GM23338 (cell line): Measurements from ENCODE around the gene SF3B1. TPM values are rescaled to one million over a fixed set of nuclear protein-coding genes. Genes with fewer than 3 reads are reported as not detected.

Experiments
- ATAC-seq: fragments of 200-7000 bp; cut with Tn5 transposase; 3 replicates; pipeline ENCODE4 v1.9.1; 2020
- DNase-seq: peaks from one replicate; pipeline ENCODE4 v3.0.0-alpha.2; 2015; ENCODE audit warnings: low spot score
- H2AFZ ChIP-seq: fragments of 200-600 bp; sonication (generic); 2 replicates; pipeline ENCODE4 v1.8.0; 2016; ENCODE audit warnings: antibody characterized with exemption, mild to moderate bottlenecking, moderate library complexity
- H3F3A ChIP-seq: fragments of 200-600 bp; sonication (generic); replicated peaks from 2 replicates; pipeline ENCODE4 v1.8.0; 2017; ENCODE audit warnings: antibody characterized with exemption, mixed run types, low read depth
- H3K27ac ChIP-seq: fragments of 200-600 bp; sonication (generic); 2 replicates; pipeline ENCODE4 v1.6.1; 2016; ENCODE audit warnings: low read depth
- H3K27me3 ChIP-seq: fragments of 200-600 bp; sonication (generic); 2 replicates; pipeline ENCODE4 v1.8.0; 2016; ENCODE audit warnings: mild to moderate bottlenecking, mixed run types, moderate library complexity; ENCODE audit not compliant: insufficient read depth
- H3K36me3 ChIP-seq: fragments of 200-600 bp; sonication (generic); 2 replicates; pipeline ENCODE4 v1.8.0; 2016; ENCODE audit warnings: mild to moderate bottlenecking; ENCODE audit not compliant: insufficient read depth
- H3K4me1 ChIP-seq: fragments of 200-600 bp; sonication (generic); 2 replicates; pipeline ENCODE4 v1.8.0; 2016; ENCODE audit warnings: mild to moderate bottlenecking, moderate library complexity; ENCODE audit not compliant: insufficient read depth
- H3K4me2 ChIP-seq: fragments of 200-600 bp; sonication (generic); 2 replicates; pipeline ENCODE4 v1.7.1; 2017; ENCODE audit warnings: mixed run types
- H3K4me3 ChIP-seq: fragments of 200-600 bp; sonication (generic); 2 replicates; pipeline ENCODE4 v1.6.1; 2016; ENCODE audit warnings: mixed run types
- H3K79me2 ChIP-seq: fragments of 200-600 bp; sonication (generic); replicated peaks from 2 replicates; pipeline ENCODE4 v1.8.0; 2017; ENCODE audit warnings: mild to moderate bottlenecking; ENCODE audit not compliant: insufficient read depth
- H3K9me2 ChIP-seq: fragments of 200-600 bp; sonication (generic); 2 replicates; pipeline ENCODE4 v1.8.0; 2017; ENCODE audit not compliant: insufficient read depth
- H4K20me1 ChIP-seq: fragments of 200-600 bp; sonication (generic); replicated peaks from 2 replicates; pipeline ENCODE4 v1.8.0; 2017; ENCODE audit warnings: mild to moderate bottlenecking; ENCODE audit not compliant: insufficient read depth
- H3K27ac Mint-ChIP-seq: 2 replicates; pipeline ENCODE4 v1.8.0; 2020; ENCODE audit warnings: inconsistent platforms, mild to moderate bottlenecking, moderate library complexity, mixed read lengths
- H3K27me3 Mint-ChIP-seq: 3 replicates; pipeline ENCODE4 v1.8.0; 2022; ENCODE audit warnings: low read depth, mild to moderate bottlenecking, moderate library complexity, mixed read lengths, inconsistent platforms; ENCODE audit not compliant: insufficient read depth, poor library complexity
- H3K36me3 Mint-ChIP-seq: 3 replicates; pipeline ENCODE4 v1.8.0; 2021; ENCODE audit warnings: low read depth, mild to moderate bottlenecking, inconsistent platforms, moderate library complexity, mixed read lengths
- H3K4me1 Mint-ChIP-seq: 3 replicates; pipeline ENCODE4 v1.8.0; 2020; ENCODE audit warnings: mild to moderate bottlenecking, inconsistent platforms, mixed read lengths
- H3K4me3 Mint-ChIP-seq: 3 replicates; pipeline ENCODE4 v1.8.0; 2021; ENCODE audit warnings: moderate library complexity, mild to moderate bottlenecking, inconsistent platforms, mixed read lengths
- H3K9me3 Mint-ChIP-seq: 3 replicates; pipeline ENCODE4 v1.8.0; 2020; ENCODE audit warnings: moderate library complexity, mild to moderate bottlenecking, inconsistent platforms, mixed read lengths
- CREB1 ChIP-seq: fragments of 250-450 bp; sonication (Bioruptor Pico); IDR thresholded peaks from 2 replicates; pipeline ENCODE4 v1.5.0; 2020; ENCODE audit warnings: low read depth, mild to moderate bottlenecking, moderate library complexity
- EZH2 ChIP-seq: fragments of 200-600 bp; sonication (generic); IDR thresholded peaks from one replicate; pipeline ENCODE4 v1.8.0; 2017; ENCODE audit warnings: antibody characterized with exemption, mild to moderate bottlenecking, low read depth; ENCODE audit not compliant: unreplicated experiment
- EZH2phosphoT487 ChIP-seq: fragments of 200-600 bp; sonication (generic); IDR thresholded peaks from one replicate; pipeline ENCODE4 v1.8.1; 2018; ENCODE audit warnings: antibody characterized with exemption; ENCODE audit not compliant: unreplicated experiment
- JUNB ChIP-seq: IDR thresholded peaks from one replicate; pipeline ENCODE4 v1.6.1; 2016; ENCODE audit warnings: antibody characterized with exemption; ENCODE audit not compliant: unreplicated experiment
- NANOG ChIP-seq: IDR thresholded peaks from 2 replicates; pipeline ENCODE4 v1.6.1; 2016; ENCODE audit warnings: antibody characterized with exemption, borderline replicate concordance
- POLR2AphosphoS5 ChIP-seq: IDR thresholded peaks from 2 replicates; pipeline ENCODE4 v1.6.1; 2016; ENCODE audit warnings: antibody characterized with exemption, low read depth
- STAT1 ChIP-seq: IDR thresholded peaks from one replicate; pipeline ENCODE4 v1.6.1; 2016; ENCODE audit warnings: antibody characterized with exemption; ENCODE audit not compliant: unreplicated experiment
- ZNF114 ChIP-seq: fragments of 250-450 bp; sonication (Bioruptor Pico); IDR thresholded peaks from 2 replicates; pipeline ENCODE4 v1.5.0; 2020; ENCODE audit warnings: mild to moderate bottlenecking, moderate library complexity
- ZNF331 ChIP-seq: fragments of 250-450 bp; sonication (Bioruptor Pico); IDR thresholded peaks from 2 replicates; pipeline ENCODE4 v1.5.0; 2020; ENCODE audit warnings: low read depth, mild to moderate bottlenecking, moderate library complexity
- polyA plus RNA-seq: library from polyadenylated mRNA; unstranded; fragments of >200 nt; fragmentation: Nextera tagmentation; extraction: Ambion mirVana; gene quantifications from 2 replicates; pipeline ENCODE4 v1.2.1, GENCODE V29; 2016
- total RNA-seq: library from RNA; depleted of rRNA; stranded (reverse); fragments of >200 nt; shearing (Covaris generic); gene quantifications from 2 replicates; pipeline ENCODE4 v1.2.3, GENCODE V29; 2014
- TF ChIP-seq, protein P1 (sequence below): fragments of 250-450 bp; sonication (Bioruptor Pico); IDR thresholded peaks from 2 replicates; pipeline ENCODE4 v1.5.0; 2020; ENCODE audit warnings: mild to moderate bottlenecking, moderate library complexity
- TF ChIP-seq, protein P2 (sequence below): IDR thresholded peaks from 2 replicates; pipeline ENCODE4 v1.6.1; 2016; ENCODE audit warnings: antibody characterized with exemption
- TF ChIP-seq, protein P3 (sequence below), 2 experiments: fragments of 200-600 bp in 1 of 2; sonication (generic) in 1 of 2; conservative IDR thresholded peaks; 2 replicates each; pipeline versions ENCODE4 v1.5.1 to v1.6.1; 2016 to 2017; ENCODE audit warnings: antibody characterized with exemption in 2 of 2, low read depth in 2 of 2, mild to moderate bottlenecking in 2 of 2, moderate library complexity in 1 of 2
- TF ChIP-seq, protein P4 (sequence below): IDR thresholded peaks from one replicate; pipeline ENCODE4 v1.6.1; 2018; ENCODE audit warnings: antibody characterized with exemption; ENCODE audit not compliant: unreplicated experiment

Gene SF3B1
- total and polyA plus RNA-seq, 2 experiments from 2014 or later = 238 to 340 TPM

DNA sequence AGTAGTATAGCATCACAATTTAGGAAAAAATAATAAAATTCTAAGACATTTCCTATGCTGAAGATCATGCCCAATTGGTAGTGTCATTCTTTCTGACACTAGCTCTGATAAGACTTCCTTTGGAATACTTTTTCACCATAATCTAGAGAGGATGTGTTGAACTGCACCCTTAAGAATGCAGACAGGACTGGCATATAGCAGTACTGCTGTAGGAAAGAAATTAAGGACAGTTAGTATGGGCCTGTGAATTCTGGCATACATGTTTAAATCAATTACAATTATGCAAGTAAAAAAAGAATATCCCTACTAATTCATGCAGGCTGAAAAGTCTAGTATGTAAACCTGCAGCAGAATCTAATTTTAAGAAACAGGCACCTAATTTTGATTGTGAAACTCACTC is 15.4 kb downstream of the SF3B1 start:
- Histone ChIP-seq H4K20me1 (peaks cover 44% of the 10 kb centered on the region), H3K36me3 (peaks cover 93% of the 10 kb centered on the region), H3K4me3 (no peak overlapping the region), H2AFZ (no peak overlapping the region), H3K9me2 (no peaks in the 10 kb centered on the region), H3F3A (peaks cover 13% of the 10 kb centered on the region), H3K4me1 (no peaks in the 10 kb centered on the region), H3K27me3 (no peaks in the 10 kb centered on the region), H3K27ac (no peak overlapping the region), H3K79me2 (peaks cover 94% of the 10 kb centered on the region), H3K4me2 (no peak overlapping the region)
- DNase-seq = no peak
- Mint-ChIP-seq H3K27ac (no peak overlapping the region), H3K36me3 (peaks cover 76% of the 10 kb centered on the region), H3K4me3 (no peak overlapping the region), H3K9me3 (no peaks in the 10 kb centered on the region), H3K4me1 (no peaks in the 10 kb centered on the region), H3K27me3 (peaks cover 3% of the 10 kb centered on the region)
- no peak for TF ChIP-seq CREB1 (CRISPR knock-in tag)
- TF ChIP-seq, protein P1, sequence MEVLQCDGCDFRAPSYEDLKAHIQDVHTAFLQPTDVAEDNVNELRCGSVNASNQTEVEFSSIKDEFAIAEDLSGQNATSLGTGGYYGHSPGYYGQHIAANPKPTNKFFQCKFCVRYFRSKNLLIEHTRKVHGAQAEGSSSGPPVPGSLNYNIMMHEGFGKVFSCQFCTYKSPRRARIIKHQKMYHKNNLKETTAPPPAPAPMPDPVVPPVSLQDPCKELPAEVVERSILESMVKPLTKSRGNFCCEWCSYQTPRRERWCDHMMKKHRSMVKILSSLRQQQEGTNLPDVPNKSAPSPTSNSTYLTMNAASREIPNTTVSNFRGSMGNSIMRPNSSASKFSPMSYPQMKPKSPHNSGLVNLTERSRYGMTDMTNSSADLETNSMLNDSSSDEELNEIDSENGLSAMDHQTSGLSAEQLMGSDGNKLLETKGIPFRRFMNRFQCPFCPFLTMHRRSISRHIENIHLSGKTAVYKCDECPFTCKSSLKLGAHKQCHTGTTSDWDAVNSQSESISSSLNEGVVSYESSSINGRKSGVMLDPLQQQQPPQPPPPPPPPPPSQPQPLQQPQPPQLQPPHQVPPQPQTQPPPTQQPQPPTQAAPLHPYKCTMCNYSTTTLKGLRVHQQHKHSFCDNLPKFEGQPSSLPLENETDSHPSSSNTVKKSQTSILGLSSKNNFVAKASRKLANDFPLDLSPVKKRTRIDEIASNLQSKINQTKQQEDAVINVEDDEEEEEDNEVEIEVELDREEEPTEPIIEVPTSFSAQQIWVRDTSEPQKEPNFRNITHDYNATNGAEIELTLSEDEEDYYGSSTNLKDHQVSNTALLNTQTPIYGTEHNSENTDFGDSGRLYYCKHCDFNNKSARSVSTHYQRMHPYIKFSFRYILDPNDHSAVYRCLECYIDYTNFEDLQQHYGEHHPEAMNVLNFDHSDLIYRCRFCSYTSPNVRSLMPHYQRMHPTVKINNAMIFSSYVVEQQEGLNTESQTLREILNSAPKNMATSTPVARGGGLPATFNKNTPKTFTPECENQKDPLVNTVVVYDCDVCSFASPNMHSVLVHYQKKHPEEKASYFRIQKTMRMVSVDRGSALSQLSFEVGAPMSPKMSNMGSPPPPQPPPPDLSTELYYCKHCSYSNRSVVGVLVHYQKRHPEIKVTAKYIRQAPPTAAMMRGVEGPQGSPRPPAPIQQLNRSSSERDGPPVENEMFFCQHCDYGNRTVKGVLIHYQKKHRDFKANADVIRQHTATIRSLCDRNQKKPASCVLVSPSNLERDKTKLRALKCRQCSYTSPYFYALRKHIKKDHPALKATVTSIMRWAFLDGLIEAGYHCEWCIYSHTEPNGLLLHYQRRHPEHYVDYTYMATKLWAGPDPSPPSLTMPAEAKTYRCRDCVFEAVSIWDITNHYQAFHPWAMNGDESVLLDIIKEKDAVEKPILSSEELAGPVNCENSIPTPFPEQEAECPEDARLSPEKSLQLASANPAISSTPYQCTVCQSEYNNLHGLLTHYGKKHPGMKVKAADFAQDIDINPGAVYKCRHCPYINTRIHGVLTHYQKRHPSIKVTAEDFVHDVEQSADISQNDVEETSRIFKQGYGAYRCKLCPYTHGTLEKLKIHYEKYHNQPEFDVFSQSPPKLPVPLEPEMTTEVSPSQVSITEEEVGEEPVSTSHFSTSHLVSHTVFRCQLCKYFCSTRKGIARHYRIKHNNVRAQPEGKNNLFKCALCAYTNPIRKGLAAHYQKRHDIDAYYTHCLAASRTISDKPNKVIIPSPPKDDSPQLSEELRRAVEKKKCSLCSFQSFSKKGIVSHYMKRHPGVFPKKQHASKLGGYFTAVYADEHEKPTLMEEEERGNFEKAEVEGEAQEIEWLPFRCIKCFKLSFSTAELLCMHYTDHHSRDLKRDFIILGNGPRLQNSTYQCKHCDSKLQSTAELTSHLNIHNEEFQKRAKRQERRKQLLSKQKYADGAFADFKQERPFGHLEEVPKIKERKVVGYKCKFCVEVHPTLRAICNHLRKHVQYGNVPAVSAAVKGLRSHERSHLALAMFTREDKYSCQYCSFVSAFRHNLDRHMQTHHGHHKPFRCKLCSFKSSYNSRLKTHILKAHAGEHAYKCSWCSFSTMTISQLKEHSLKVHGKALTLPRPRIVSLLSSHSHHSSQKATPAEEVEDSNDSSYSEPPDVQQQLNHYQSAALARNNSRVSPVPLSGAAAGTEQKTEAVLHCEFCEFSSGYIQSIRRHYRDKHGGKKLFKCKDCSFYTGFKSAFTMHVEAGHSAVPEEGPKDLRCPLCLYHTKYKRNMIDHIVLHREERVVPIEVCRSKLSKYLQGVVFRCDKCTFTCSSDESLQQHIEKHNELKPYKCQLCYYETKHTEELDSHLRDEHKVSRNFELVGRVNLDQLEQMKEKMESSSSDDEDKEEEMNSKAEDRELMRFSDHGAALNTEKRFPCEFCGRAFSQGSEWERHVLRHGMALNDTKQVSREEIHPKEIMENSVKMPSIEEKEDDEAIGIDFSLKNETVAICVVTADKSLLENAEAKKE (CRISPR knock-in tag) = no peak
- no peak for TF ChIP-seq ZNF114 (CRISPR knock-in tag)
- no peak for TF ChIP-seq NANOG
- TF ChIP-seq STAT1 = no peak
- TF ChIP-seq, protein P2, sequence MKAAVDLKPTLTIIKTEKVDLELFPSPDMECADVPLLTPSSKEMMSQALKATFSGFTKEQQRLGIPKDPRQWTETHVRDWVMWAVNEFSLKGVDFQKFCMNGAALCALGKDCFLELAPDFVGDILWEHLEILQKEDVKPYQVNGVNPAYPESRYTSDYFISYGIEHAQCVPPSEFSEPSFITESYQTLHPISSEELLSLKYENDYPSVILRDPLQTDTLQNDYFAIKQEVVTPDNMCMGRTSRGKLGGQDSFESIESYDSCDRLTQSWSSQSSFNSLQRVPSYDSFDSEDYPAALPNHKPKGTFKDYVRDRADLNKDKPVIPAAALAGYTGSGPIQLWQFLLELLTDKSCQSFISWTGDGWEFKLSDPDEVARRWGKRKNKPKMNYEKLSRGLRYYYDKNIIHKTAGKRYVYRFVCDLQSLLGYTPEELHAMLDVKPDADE = no peak
- no peak for TF ChIP-seq POLR2AphosphoS5
- no peak for TF ChIP-seq EZH2phosphoT487
- no peak for TF ChIP-seq JUNB
- TF ChIP-seq, protein P3, sequence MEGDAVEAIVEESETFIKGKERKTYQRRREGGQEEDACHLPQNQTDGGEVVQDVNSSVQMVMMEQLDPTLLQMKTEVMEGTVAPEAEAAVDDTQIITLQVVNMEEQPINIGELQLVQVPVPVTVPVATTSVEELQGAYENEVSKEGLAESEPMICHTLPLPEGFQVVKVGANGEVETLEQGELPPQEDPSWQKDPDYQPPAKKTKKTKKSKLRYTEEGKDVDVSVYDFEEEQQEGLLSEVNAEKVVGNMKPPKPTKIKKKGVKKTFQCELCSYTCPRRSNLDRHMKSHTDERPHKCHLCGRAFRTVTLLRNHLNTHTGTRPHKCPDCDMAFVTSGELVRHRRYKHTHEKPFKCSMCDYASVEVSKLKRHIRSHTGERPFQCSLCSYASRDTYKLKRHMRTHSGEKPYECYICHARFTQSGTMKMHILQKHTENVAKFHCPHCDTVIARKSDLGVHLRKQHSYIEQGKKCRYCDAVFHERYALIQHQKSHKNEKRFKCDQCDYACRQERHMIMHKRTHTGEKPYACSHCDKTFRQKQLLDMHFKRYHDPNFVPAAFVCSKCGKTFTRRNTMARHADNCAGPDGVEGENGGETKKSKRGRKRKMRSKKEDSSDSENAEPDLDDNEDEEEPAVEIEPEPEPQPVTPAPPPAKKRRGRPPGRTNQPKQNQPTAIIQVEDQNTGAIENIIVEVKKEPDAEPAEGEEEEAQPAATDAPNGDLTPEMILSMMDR (conservative IDR thresholded peaks at IDR 0.05; ENCODE audit: low read depth in 2 of 2) = no peak
- TF ChIP-seq, protein P4, sequence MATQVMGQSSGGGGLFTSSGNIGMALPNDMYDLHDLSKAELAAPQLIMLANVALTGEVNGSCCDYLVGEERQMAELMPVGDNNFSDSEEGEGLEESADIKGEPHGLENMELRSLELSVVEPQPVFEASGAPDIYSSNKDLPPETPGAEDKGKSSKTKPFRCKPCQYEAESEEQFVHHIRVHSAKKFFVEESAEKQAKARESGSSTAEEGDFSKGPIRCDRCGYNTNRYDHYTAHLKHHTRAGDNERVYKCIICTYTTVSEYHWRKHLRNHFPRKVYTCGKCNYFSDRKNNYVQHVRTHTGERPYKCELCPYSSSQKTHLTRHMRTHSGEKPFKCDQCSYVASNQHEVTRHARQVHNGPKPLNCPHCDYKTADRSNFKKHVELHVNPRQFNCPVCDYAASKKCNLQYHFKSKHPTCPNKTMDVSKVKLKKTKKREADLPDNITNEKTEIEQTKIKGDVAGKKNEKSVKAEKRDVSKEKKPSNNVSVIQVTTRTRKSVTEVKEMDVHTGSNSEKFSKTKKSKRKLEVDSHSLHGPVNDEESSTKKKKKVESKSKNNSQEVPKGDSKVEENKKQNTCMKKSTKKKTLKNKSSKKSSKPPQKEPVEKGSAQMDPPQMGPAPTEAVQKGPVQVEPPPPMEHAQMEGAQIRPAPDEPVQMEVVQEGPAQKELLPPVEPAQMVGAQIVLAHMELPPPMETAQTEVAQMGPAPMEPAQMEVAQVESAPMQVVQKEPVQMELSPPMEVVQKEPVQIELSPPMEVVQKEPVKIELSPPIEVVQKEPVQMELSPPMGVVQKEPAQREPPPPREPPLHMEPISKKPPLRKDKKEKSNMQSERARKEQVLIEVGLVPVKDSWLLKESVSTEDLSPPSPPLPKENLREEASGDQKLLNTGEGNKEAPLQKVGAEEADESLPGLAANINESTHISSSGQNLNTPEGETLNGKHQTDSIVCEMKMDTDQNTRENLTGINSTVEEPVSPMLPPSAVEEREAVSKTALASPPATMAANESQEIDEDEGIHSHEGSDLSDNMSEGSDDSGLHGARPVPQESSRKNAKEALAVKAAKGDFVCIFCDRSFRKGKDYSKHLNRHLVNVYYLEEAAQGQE = no peak
- TF ChIP-seq ZNF331 (CRISPR knock-in tag) = no peak
- TF ChIP-seq EZH2 = no peak
- ATAC-seq = no peak
